ENCODE measurements around the gene MRC2. TPM values are rescaled to one million over a fixed set of nuclear protein-coding genes. Genes with fewer than 3 reads are reported as not detected.

Gene MRC2
- total RNA-seq, 1 donor from 2014 or later, result 361 TPM

DNA sequence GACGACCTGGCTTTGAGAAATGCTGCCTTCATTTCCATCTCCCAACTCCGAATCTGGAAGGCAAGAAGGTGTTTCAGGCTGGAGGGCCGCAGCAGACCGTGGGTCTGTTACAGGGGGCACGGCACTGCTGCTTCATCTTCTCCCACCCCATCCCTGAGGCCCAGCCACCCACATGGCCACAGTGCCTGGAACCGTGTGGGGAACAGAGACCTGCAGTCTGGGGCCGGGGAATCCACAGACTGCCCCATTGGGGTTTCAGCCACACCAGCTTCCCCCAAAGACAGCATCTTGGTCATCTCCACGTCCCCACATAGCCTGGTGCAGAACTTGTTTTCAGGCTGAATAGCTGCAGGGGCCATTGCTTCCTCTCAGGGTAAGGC lies 74.2 kb downstream of the MRC2 start:
- H3K27ac ChIP-seq (ENCODE audit: low read depth, low read length), result no peak overlapping the region
- no peaks in the 10 kb centered on the region for H3K79me2 ChIP-seq (ENCODE audit: insufficient read depth, low read length)
- no peaks in the 10 kb centered on the region for H3K9me3 ChIP-seq (ENCODE audit: insufficient read depth, low read depth, low read length)
- H3K4me1 ChIP-seq (ENCODE audit: insufficient read depth, low read length), result peaks cover 29% of the 10 kb centered on the region
- H3K36me3 ChIP-seq (ENCODE audit: insufficient read depth, low read length), result no peaks in the 10 kb centered on the region
- no peak overlapping the region for H3K4me2 ChIP-seq (ENCODE audit: low read length)
- H3K4me3 Mint-ChIP-seq (ENCODE audit: unreplicated experiment), result no peak overlapping the region
- H3K27ac Mint-ChIP-seq (ENCODE audit: unreplicated experiment), result no peak overlapping the region
- no peak overlapping the region for H2AFZ ChIP-seq (ENCODE audit: low read depth, low read length)
- no peak overlapping the region for H3K4me3 ChIP-seq (ENCODE audit: insufficient read depth, low read depth, low read length)
- FAIRE-seq (no peak), DNase-seq (ENCODE audit: low read depth) (no peak)
- H4K20me1 ChIP-seq (ENCODE audit: insufficient read depth, low read length), result no peaks in the 10 kb centered on the region
- H3K4me1 Mint-ChIP-seq (ENCODE audit: low read depth, unreplicated experiment), result peaks cover 12% of the 10 kb centered on the region
- H3K36me3 Mint-ChIP-seq (ENCODE audit: low read depth, unreplicated experiment), result peaks cover 5% of the 10 kb centered on the region
- H3K27me3 ChIP-seq (ENCODE audit: insufficient read depth, low read length), result no peaks in the 10 kb centered on the region
- H3K9me3 Mint-ChIP-seq (ENCODE audit: unreplicated experiment), result no peaks in the 10 kb centered on the region
- H3K9ac ChIP-seq (ENCODE audit: low read length), result no peak overlapping the region
- peaks cover 4% of the 10 kb centered on the region for H3K27me3 Mint-ChIP-seq (ENCODE audit: low read depth, unreplicated experiment)
- TF ChIP-seq EZH2 (IDR thresholded peaks at IDR 0.05; ENCODE audit: insufficient read depth, low read length), result no peak
- TF ChIP-seq, protein P1, sequence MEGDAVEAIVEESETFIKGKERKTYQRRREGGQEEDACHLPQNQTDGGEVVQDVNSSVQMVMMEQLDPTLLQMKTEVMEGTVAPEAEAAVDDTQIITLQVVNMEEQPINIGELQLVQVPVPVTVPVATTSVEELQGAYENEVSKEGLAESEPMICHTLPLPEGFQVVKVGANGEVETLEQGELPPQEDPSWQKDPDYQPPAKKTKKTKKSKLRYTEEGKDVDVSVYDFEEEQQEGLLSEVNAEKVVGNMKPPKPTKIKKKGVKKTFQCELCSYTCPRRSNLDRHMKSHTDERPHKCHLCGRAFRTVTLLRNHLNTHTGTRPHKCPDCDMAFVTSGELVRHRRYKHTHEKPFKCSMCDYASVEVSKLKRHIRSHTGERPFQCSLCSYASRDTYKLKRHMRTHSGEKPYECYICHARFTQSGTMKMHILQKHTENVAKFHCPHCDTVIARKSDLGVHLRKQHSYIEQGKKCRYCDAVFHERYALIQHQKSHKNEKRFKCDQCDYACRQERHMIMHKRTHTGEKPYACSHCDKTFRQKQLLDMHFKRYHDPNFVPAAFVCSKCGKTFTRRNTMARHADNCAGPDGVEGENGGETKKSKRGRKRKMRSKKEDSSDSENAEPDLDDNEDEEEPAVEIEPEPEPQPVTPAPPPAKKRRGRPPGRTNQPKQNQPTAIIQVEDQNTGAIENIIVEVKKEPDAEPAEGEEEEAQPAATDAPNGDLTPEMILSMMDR (IDR thresholded peaks at IDR 0.05; ENCODE audit: insufficient read depth, low read depth, low read length), result no peak

DNA sequence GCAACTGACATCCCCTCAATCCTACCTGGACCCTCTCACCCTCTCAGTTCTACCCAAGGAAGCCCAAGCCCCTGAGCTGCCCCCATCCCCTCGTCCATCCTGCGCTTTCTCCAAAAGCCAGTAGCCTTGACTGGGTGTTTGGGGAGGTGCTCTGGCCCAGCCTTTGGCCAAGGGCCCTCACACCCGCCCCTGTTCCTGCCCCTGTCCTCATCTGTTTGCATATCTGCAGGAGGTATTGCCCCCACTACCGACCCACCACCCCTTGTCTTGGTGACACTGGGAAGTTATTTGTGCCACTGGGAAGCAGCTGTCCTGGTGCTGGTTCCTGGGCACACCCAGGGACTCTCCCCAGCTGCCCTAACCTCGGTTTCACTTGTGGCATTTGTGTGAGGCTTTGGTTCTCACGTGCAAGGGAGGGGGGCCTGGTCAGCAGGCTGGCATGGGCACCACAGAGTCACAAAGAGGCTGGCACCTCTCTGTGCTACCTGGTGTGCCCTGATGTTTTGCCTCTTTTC lies 75.3 kb downstream of the MRC2 start:
- Mint-ChIP-seq H3K4me3 (ENCODE audit: unreplicated experiment) (no peak overlapping the region), H3K27ac (ENCODE audit: unreplicated experiment) (no peak overlapping the region), H3K4me1 (ENCODE audit: low read depth, unreplicated experiment) (peaks cover 12% of the 10 kb centered on the region), H3K9me3 (ENCODE audit: unreplicated experiment) (no peaks in the 10 kb centered on the region), H3K27me3 (ENCODE audit: low read depth, unreplicated experiment) (peaks cover 4% of the 10 kb centered on the region), H3K36me3 (ENCODE audit: low read depth, unreplicated experiment) (peaks cover 10% of the 10 kb centered on the region)
- no peaks in the 10 kb centered on the region for H4K20me1 ChIP-seq (ENCODE audit: insufficient read depth, low read length)
- no peaks in the 10 kb centered on the region for H3K9me3 ChIP-seq (ENCODE audit: insufficient read depth, low read depth, low read length)
- no peaks in the 10 kb centered on the region for H3K36me3 ChIP-seq (ENCODE audit: insufficient read depth, low read length)
- TF ChIP-seq, protein P1 (IDR thresholded peaks at IDR 0.05; ENCODE audit: insufficient read depth, low read depth, low read length), result no peak
- H3K27me3 ChIP-seq (ENCODE audit: insufficient read depth, low read length), result no peaks in the 10 kb centered on the region
- H3K27ac ChIP-seq (ENCODE audit: low read depth, low read length), result no peak overlapping the region
- H3K4me3 ChIP-seq (ENCODE audit: insufficient read depth, low read depth, low read length), result no peak overlapping the region
- H3K9ac ChIP-seq (ENCODE audit: low read length), result peak overlapping the region; percentile 90
- DNase-seq (ENCODE audit: low read depth) (no peak), FAIRE-seq (no peak)
- H3K79me2 ChIP-seq (ENCODE audit: insufficient read depth, low read length), result no peaks in the 10 kb centered on the region
- peaks cover 29% of the 10 kb centered on the region for H3K4me1 ChIP-seq (ENCODE audit: insufficient read depth, low read length)
- peak overlapping the region; percentile 98 for H3K4me2 ChIP-seq (ENCODE audit: low read length)
- H2AFZ ChIP-seq (ENCODE audit: low read depth, low read length), result no peak overlapping the region

DNA sequence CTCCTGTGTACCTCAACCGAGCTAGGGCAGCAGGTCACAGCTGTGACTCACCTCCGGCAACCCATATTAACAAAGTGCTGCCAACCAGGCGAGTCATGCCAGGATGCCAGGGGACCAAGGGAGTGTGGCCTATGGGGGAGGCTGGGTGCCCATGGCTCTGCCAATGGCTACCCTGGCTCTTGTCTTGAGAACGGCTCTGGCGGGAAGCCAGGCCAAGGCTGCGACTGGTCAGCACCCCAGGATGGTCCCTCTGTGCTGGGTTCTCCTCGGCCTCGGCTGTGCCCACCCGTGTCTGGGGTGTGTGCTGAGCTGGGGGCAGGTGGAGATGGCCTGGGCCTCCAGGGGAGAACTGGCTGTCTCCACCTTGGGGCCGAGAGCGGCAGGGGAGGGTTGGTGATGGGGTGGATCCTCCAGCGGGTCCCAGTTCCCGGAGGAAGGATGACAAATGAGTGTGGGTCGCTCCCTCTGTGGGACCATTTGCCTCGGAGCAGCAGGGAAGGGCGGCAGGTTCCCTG lies 75.8 kb downstream of the MRC2 start:
- Histone ChIP-seq H3K36me3 (ENCODE audit: insufficient read depth, low read length) (no peaks in the 10 kb centered on the region), H3K9ac (ENCODE audit: low read length) (peak overlapping the region; percentile 90), H3K27me3 (ENCODE audit: insufficient read depth, low read length) (no peaks in the 10 kb centered on the region), H3K4me2 (ENCODE audit: low read length) (peak overlapping the region; percentile 98), H3K4me1 (ENCODE audit: insufficient read depth, low read length) (peaks cover 29% of the 10 kb centered on the region), H3K79me2 (ENCODE audit: insufficient read depth, low read length) (no peaks in the 10 kb centered on the region), H4K20me1 (ENCODE audit: insufficient read depth, low read length) (no peaks in the 10 kb centered on the region), H3K9me3 (ENCODE audit: insufficient read depth, low read depth, low read length) (no peaks in the 10 kb centered on the region), H3K27ac (ENCODE audit: low read depth, low read length) (peak overlapping the region; percentile 71), H3K4me3 (ENCODE audit: insufficient read depth, low read depth, low read length) (peak overlapping the region; percentile 43), H2AFZ (ENCODE audit: low read depth, low read length) (peak overlapping the region; percentile 86)
- H3K9me3 Mint-ChIP-seq (ENCODE audit: unreplicated experiment), result peaks cover 2% of the 10 kb centered on the region
- H3K4me1 Mint-ChIP-seq (ENCODE audit: low read depth, unreplicated experiment), result peaks cover 12% of the 10 kb centered on the region
- H3K27ac Mint-ChIP-seq (ENCODE audit: unreplicated experiment), result no peak overlapping the region
- peaks cover 10% of the 10 kb centered on the region for H3K36me3 Mint-ChIP-seq (ENCODE audit: low read depth, unreplicated experiment)
- TF ChIP-seq, protein P1 (IDR thresholded peaks at IDR 0.05; ENCODE audit: insufficient read depth, low read depth, low read length), result no peak
- TF ChIP-seq EZH2 (IDR thresholded peaks at IDR 0.05; ENCODE audit: insufficient read depth, low read length), result no peak
- peaks cover 4% of the 10 kb centered on the region for H3K27me3 Mint-ChIP-seq (ENCODE audit: low read depth, unreplicated experiment)
- no peak for FAIRE-seq
- peak; percentile 16 for DNase-seq (ENCODE audit: low read depth)
- no peak overlapping the region for H3K4me3 Mint-ChIP-seq (ENCODE audit: unreplicated experiment)
